ENCODE measurements around the gene ERMARD. TPM values are rescaled to one million over a fixed set of nuclear protein-coding genes. Genes with fewer than 3 reads are reported as not detected.

The ERMARD gene
- total RNA-seq, 1 donor from 2014 or later = 32.5 TPM

Other genes with a start within 250 kb of the ERMARD start
- gene WDR27, start 49.6 kb upstream of the ERMARD start, total RNA-seq = 58.5 TPM
- 28.2 TPM for gene C6orf120, start 49.5 kb upstream of the ERMARD start, total RNA-seq
- 76.5 TPM for gene PHF10, start 27.1 kb upstream of the ERMARD start, total RNA-seq
- gene DYNLT2, start 50 bp upstream of the ERMARD start, total RNA-seq = 2.9 TPM